A549 (cell line): Measurements from ENCODE around the gene PPM1H. TPM values are rescaled to one million over a fixed set of nuclear protein-coding genes. Genes with fewer than 3 reads are reported as not detected.

Experiments used
- ATAC-seq, 2 experiments: fragments of 200-7000 bp in 1 of 2; fragments of >200 bp in 1 of 2; cut with Nextera tagmentation in 1 of 2; cut with Tn5 transposase in 1 of 2; 3 replicates each; pipeline versions ENCODE4 v1.8.0 to v1.9.1; 2018 to 2020; ENCODE audit warnings: mild to moderate bottlenecking in 1 of 2, moderate library complexity in 1 of 2
- CTCF ChIA-PET: fragments of 300-600 bp; sonication (Branson Sonifier 250); formaldehyde crosslinking; extraction: SDS; loops from one replicate; lab custom pipeline; 2021; ENCODE audit warnings: antibody characterized with exemption, inconsistent platforms; lab: Yijun Ruan, JAX
- POLR2A ChIA-PET: fragments of 350-600 bp; formaldehyde crosslinking; extraction: SDS; loops from one replicate; lab custom pipeline; 2021; ENCODE audit warnings: antibody characterized with exemption, inconsistent platforms; lab: Yijun Ruan, JAX
- DNase-seq, 2 experiments: peaks; one replicate each; pipeline versions ENCODE4 v3.0.0 to v3.0.0-alpha.2; 2011 to 2016; ENCODE audit warnings: low read depth in 1 of 2, low spot score in 1 of 2
- FAIRE-seq: peaks from 2 replicates; lab custom pipeline; 2011; peaks lifted over from hg19 to GRCh38; lab: Jason Lieb, UNC
- H3K27ac ChIP-seq, 2 experiments: fragments of >200 bp; sonication (Bioruptor Twin); formaldehyde crosslinking; 3 replicates each; pipeline ENCODE4 v1.5.1; 2016 to 2017
- H3K4me1 ChIP-seq: fragments of >200 bp; sonication (Bioruptor Twin); formaldehyde crosslinking; 3 replicates; pipeline ENCODE4 v1.6.1; 2016
- H3K4me2 ChIP-seq: fragments of >200 bp; sonication (Bioruptor Twin); formaldehyde crosslinking; 3 replicates; pipeline ENCODE4 v1.6.1; 2016
- H3K4me3 ChIP-seq: fragments of >200 bp; sonication (Bioruptor Twin); formaldehyde crosslinking; 3 replicates; pipeline ENCODE4 v1.5.1; 2016
- H3K9me3 ChIP-seq: fragments of >200 bp; sonication (Bioruptor Twin); formaldehyde crosslinking; 3 replicates; pipeline ENCODE4 v1.6.1; 2016
- ATOH8 ChIP-seq: fragments of 250-450 bp; sonication (Bioruptor Pico); IDR thresholded peaks from 2 replicates; pipeline ENCODE4 v1.5.0; 2020; ENCODE audit warnings: low read depth, mild to moderate bottlenecking, moderate library complexity
- BCL3 ChIP-seq: fragments of >200 bp; sonication (Bioruptor Twin); formaldehyde crosslinking; IDR thresholded peaks from 3 replicates; pipeline ENCODE4 v1.6.1; 2016
- BHLHE40 ChIP-seq: IDR thresholded peaks from 2 replicates; pipeline ENCODE4 v1.6.1; 2012; ENCODE audit warnings: low read depth, low read length, inconsistent platforms
- CBX2 ChIP-seq: fragments of 200-600 bp; sonication (generic); IDR thresholded peaks from 2 replicates; pipeline ENCODE4 v1.6.1; 2016; ENCODE audit warnings: low read depth, mild to moderate bottlenecking, borderline replicate concordance
- CEBPB ChIP-seq, 2 experiments: fragments of >200 bp in 1 of 2; sonication (Bioruptor Twin) in 1 of 2; formaldehyde crosslinking in 1 of 2; IDR thresholded peaks; 2 replicates each; pipeline ENCODE4 v1.6.1; 2012 to 2016
- CHD4 ChIP-seq: fragments of 200-600 bp; sonication (generic); IDR thresholded peaks from 2 replicates; pipeline ENCODE4 v1.6.1; 2016; ENCODE audit warnings: antibody characterized with exemption, mild to moderate bottlenecking, borderline replicate concordance
- ELK1 ChIP-seq: fragments of 150-350 bp; IDR thresholded peaks from 2 replicates; pipeline ENCODE4 v1.6.1; 2014; ENCODE audit warnings: low read depth, mild to moderate bottlenecking, low read length
- FOSL2 ChIP-seq, 2 experiments: fragments of 450-650 bp in 1 of 2; fragments of >200 bp in 1 of 2; sonication (Bioruptor Twin) in 1 of 2; formaldehyde crosslinking; IDR thresholded peaks; 2 replicates each; pipeline versions ENCODE4 v1.5.0 to v1.6.1; 2016 to 2020; ENCODE audit warnings: mild to moderate bottlenecking in 1 of 2, moderate library complexity in 1 of 2
- HMGXB4 ChIP-seq: fragments of 250-450 bp; sonication (Bioruptor Pico); IDR thresholded peaks from 2 replicates; pipeline ENCODE4 v1.5.0; 2021; ENCODE audit warnings: mild to moderate bottlenecking, moderate library complexity, borderline replicate concordance
- HOXB13 ChIP-seq: fragments of 250-450 bp; sonication (Bioruptor Pico); IDR thresholded peaks from 2 replicates; pipeline ENCODE4 v1.5.0; 2020; ENCODE audit warnings: low read depth, mild to moderate bottlenecking, moderate library complexity
- MAX ChIP-seq: IDR thresholded peaks from 2 replicates; pipeline ENCODE4 v1.6.1; 2012
- MAZ ChIP-seq: fragments of 150-350 bp; IDR thresholded peaks from 2 replicates; pipeline ENCODE4 v1.6.1; 2014; ENCODE audit warnings: antibody characterized with exemption, low read depth, low read length, borderline replicate concordance
- MYC ChIP-seq: IDR thresholded peaks from 2 replicates; pipeline ENCODE4 v1.6.1; 2012; ENCODE audit warnings: mild to moderate bottlenecking, inconsistent platforms, low read length, improper control_type of control experiment, borderline replicate concordance
- NR3C1 ChIP-seq: fragments of >200 bp; sonication (Bioruptor Twin); formaldehyde crosslinking; IDR thresholded peaks from 3 replicates; pipeline ENCODE4 v1.6.1; 2017
- PBX3 ChIP-seq: IDR thresholded peaks from 2 replicates; pipeline ENCODE4 v1.6.1; 2012
- RAD21 ChIP-seq, 2 experiments: fragments of >200 bp in 1 of 2; sonication (Bioruptor Twin) in 1 of 2; formaldehyde crosslinking in 1 of 2; IDR thresholded peaks in 1 of 2; conservative IDR thresholded peaks in 1 of 2; 2 replicates in 1 of 2; 3 replicates in 1 of 2; pipeline ENCODE4 v1.6.1; 2012 to 2018; ENCODE audit warnings: inconsistent platforms in 1 of 2
- RARB ChIP-seq: fragments of 250-450 bp; sonication (Bioruptor Pico); IDR thresholded peaks from 2 replicates; pipeline ENCODE4 v1.8.0; 2021; ENCODE audit warnings: mild to moderate bottlenecking, moderate library complexity
- WGBS: methylation state at CpG from one replicate; pipeline ENCODE4 v1.1.6; 2017; ENCODE audit errors: missing lambda C conversion rate; 5-methylcytosine and 5-hydroxymethylcytosine counted together
- polyA plus RNA-seq, 4 experiments: library from polyadenylated mRNA; depleted of rRNA in 3 of 4; stranded (reverse); fragments of >200 nt; fragmentation: RNase III in 1 of 4; extraction: RNeasy Plus Mini Kit Qiagen cat#74134 plus additional on column Dnase treatment in 1 of 4; gene quantifications; 2 replicates in 3 of 4; 3 replicates in 1 of 4; pipeline ENCODE4 v1.2.3, GENCODE V29; 2011 to 2017

Gene PPM1H
- polyA plus RNA-seq, 2 of the 4 experiments (the other 2 are of a cell fraction): 7.8 TPM

- TF ChIP-seq MAX: no peak
Measured at GRCh38 chr12:62959745-62960144, 24.8 kb upstream of the PPM1H start (continued).

GRCh38 chr12:62957233-62957953, 22.4 kb upstream of the PPM1H start:
- 86% methylated on average over 2 of the region's 2 CpGs for WGBS
- TF ChIP-seq HMGXB4 (CRISPR knock-in tag) (no peak), MYC (no peak), CEBPB (IDR thresholded peaks at IDR 0.05) (no peak), ELK1 (no peak), MAZ (no peak), ATOH8 (CRISPR knock-in tag) (no peak), CBX2 (no peak), NR3C1 (no peak), CHD4 (no peak), BHLHE40 (no peak), HOXB13 (CRISPR knock-in tag) (no peak), RAD21 (conservative IDR thresholded peaks at IDR 0.05 in 1 of 2, IDR thresholded peaks at IDR 0.05 in 1 of 2) (no peak), PBX3 (no peak), RARB (CRISPR knock-in tag) (no peak), BCL3 (no peak), FOSL2 (IDR thresholded peaks at IDR 0.05) (no peak), FOSL2 (CRISPR knock-in tag; IDR thresholded peaks at IDR 0.05) (no peak)
- TF ChIP-seq, all 56 proteins: peak for 0
- no peaks in the 10 kb centered on the region for H3K9me3 ChIP-seq
- H3K4me2 ChIP-seq: peak overlapping the region; percentile 33
- ChIA-PET CTCF (no interaction called here), POLR2A (no interaction called here)
- H3K27ac ChIP-seq: no peak overlapping the region
- H3K4me3 ChIP-seq: no peak overlapping the region
- H3K4me1 ChIP-seq: peaks cover 10% of the 10 kb centered on the region
- peak in 1 of 2 experiments; percentile 21 for DNase-seq
- ATAC-seq: peak in 1 of 2 experiments; percentile 53; a peak in 2 of 6 replicates
- FAIRE-seq: peak; percentile 90
